Fibroblast of lung (primary cell): Measurements from ENCODE around the gene CFAP73.

Experiments
- CTCF ChIP-seq, 2 donors: IDR thresholded peaks in 1 of 2; conservative IDR thresholded peaks in 1 of 2; 1 replicate in 1 of 2; 2 replicates in 1 of 2; pipeline ENCODE4 v1.5.1; 2011 to 2012; ENCODE audit warnings: low read length in 2 of 2, control low read depth in 1 of 2, inconsistent platforms in 1 of 2, low read depth in 1 of 2, mild to moderate bottlenecking in 1 of 2
- EZH2 ChIP-seq: IDR thresholded peaks from 2 replicates; pipeline ENCODE4 v1.5.1; 2012; ENCODE audit warnings: low read length, control low read depth, mild to moderate bottlenecking; ENCODE audit errors: missing control alignments

GRCh38 chr12:113207613-113208040 is 58.1 kb downstream of the CFAP73 start:
- TF ChIP-seq CTCF (conservative IDR thresholded peaks at IDR 0.05 in 1 of 2, IDR thresholded peaks at IDR 0.05 in 1 of 2; ENCODE audit: low read depth in 1 of 2, low read length in 2 of 2) = no peak
- TF ChIP-seq EZH2 = no peak
